GM12864 (cell line): ENCODE results near the gene RIT2.

Source experiments
- DNase-seq: peaks from one replicate; pipeline ENCODE4 v3.0.0-alpha.2; 2011; ENCODE audit warnings: low read depth
- H3K4me3 ChIP-seq: 2 replicates; pipeline ENCODE4 v1.5.1; 2011; ENCODE audit warnings: mild to moderate bottlenecking, low read depth, low read length, control low read depth
- TF ChIP-seq, protein P1 (sequence below): IDR thresholded peaks from 2 replicates; pipeline ENCODE4 v1.5.1; 2011; ENCODE audit warnings: low read depth, mild to moderate bottlenecking, moderate library complexity, low read length, control low read depth, inconsistent platforms; ENCODE audit errors: missing control alignments

The RIT2 gene

GRCh38 chr18:43007365-43007764, 108.1 kb downstream of the RIT2 start:
- DNase-seq: no peak
- H3K4me3 ChIP-seq: no peak overlapping the region
- TF ChIP-seq, protein P1, sequence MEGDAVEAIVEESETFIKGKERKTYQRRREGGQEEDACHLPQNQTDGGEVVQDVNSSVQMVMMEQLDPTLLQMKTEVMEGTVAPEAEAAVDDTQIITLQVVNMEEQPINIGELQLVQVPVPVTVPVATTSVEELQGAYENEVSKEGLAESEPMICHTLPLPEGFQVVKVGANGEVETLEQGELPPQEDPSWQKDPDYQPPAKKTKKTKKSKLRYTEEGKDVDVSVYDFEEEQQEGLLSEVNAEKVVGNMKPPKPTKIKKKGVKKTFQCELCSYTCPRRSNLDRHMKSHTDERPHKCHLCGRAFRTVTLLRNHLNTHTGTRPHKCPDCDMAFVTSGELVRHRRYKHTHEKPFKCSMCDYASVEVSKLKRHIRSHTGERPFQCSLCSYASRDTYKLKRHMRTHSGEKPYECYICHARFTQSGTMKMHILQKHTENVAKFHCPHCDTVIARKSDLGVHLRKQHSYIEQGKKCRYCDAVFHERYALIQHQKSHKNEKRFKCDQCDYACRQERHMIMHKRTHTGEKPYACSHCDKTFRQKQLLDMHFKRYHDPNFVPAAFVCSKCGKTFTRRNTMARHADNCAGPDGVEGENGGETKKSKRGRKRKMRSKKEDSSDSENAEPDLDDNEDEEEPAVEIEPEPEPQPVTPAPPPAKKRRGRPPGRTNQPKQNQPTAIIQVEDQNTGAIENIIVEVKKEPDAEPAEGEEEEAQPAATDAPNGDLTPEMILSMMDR: no peak

- TF ChIP-seq, protein P1: no peak
- no peak overlapping the region for H3K4me3 ChIP-seq
- DNase-seq: no peak
These were observed 111.1 kb downstream of the RIT2 start for GRCh38 chr18:43004421-43004820.

GRCh38 chr18:43001821-43002220, 113.7 kb downstream of the RIT2 start:
- H3K4me3 ChIP-seq: no peak overlapping the region
- TF ChIP-seq, protein P1: no peak
- DNase-seq: no peak

- H3K4me3 ChIP-seq: no peak overlapping the region
- TF ChIP-seq, protein P1: no peak
- no peak for DNase-seq
These were observed 118.7 kb downstream of the RIT2 start for GRCh38 chr18:42996824-42997223.

- no peak for DNase-seq
- TF ChIP-seq, protein P1: no peak
- H3K4me3 ChIP-seq: no peak overlapping the region
These were observed 135.1 kb downstream of the RIT2 start for GRCh38 chr18:42980426-42980825.

DNA sequence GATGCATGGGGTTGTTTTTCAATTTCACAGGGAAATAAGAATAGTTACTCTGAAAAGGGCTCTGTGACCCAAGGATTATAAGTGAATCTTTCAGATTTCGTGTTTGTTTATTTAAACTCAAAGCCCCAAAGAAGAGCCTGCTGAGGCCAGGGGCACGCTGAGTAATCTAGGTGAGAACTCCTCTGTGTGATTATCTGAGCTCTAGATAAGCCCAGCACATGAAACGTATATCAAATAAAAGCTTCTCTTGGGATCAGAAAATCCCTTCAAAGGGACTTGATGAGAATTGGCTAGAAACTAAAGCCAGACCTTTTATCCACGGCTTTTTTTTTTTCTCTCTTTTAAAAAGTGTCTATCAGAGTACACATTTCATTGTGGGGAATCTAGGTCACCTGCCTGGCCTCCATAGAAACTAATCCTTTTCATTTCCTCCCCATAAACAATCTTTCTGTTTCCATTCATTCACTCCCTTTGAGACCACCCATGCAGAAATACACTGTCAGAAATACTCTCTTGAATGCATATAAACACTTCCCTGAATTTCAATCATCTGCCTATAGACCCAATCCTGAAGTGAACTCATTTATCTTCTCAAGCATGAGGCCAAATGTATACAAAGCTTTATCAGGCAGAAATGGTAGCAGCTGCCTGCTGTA, 137.4 kb downstream of the RIT2 start:
- TF ChIP-seq, protein P1: no peak
- DNase-seq: no peak
- H3K4me3 ChIP-seq: no peak overlapping the region

DNA sequence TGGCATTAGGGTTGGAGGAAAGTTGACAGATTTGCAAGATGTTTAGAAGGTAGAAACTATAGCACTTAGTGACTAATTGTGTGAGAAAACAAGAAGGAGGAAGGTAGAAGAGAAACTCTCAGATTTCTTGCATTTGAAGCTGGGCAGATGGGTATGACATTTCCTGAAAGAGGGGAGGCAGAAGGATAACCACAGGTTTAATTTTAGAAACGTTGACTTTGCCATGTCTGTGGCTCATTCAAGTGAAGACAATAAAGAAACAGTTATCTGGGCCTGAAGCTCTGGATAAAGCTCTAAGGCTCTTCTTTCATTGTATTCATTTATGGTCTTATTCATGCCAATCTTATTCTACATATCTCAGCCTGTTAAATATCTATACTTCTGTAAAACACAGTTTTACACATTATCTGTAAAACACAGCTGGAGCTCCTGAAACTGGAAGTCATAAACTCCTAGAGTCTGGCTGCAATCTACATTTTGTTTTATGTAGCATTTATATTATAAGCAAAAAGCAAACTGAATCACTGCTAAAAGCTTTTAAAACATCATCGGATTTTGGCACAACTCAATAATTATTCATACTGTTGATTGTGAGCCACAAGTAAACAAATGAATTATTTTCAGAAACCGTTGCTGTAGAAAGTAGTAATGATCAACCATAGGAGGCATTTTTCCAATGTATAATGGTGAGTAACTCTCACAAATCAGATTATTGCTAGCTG, 138.5 kb downstream of the RIT2 start:
- DNase-seq: no peak
- TF ChIP-seq, protein P1: no peak
- no peak overlapping the region for H3K4me3 ChIP-seq
